Activated T-helper 1 cell treated with Interleukin-2 at 50 U/mL for 16 hours (primary cell): Measurements from ENCODE around the gene BCL2L1.

ENCODE experiments used
- DNase-seq: peaks from one replicate; pipeline ENCODE4 v3.0.0-alpha.2; 2020; ENCODE audit warnings: low read depth

Gene BCL2L1

GRCh38 chr20:31691646-31692275 is 30.9 kb downstream of the BCL2L1 start:
- DNase-seq = no peak

- no peak for DNase-seq
These were observed 32.5 kb downstream of the BCL2L1 start for GRCh38 chr20:31690124-31690666.

DNA sequence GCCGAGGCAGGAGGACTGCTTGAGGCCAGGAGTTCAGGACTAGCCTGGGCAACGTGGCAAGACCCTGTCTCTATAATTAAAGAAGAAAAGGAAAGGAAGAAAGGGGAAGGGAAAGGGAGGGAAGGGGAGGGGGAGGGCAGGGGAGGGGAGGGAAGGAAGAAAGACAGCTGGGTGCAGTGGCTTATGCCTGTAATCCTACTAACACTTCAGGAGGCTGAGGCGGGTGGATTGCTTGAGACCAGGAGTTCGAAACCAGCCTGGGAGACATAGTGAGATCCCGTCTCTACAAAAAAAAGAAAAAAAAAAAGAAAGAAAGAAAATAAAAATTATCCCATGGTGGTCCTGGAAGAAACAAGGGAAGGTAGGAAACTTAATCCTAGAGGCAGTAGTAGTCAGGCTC is 33.5 kb downstream of the BCL2L1 start:
- no peak for DNase-seq

GRCh38 chr20:31687777-31688176 is 34.9 kb downstream of the BCL2L1 start:
- no peak for DNase-seq

- no peak for DNase-seq
These were observed 36.6 kb downstream of the BCL2L1 start for GRCh38 chr20:31685853-31686643.

DNA sequence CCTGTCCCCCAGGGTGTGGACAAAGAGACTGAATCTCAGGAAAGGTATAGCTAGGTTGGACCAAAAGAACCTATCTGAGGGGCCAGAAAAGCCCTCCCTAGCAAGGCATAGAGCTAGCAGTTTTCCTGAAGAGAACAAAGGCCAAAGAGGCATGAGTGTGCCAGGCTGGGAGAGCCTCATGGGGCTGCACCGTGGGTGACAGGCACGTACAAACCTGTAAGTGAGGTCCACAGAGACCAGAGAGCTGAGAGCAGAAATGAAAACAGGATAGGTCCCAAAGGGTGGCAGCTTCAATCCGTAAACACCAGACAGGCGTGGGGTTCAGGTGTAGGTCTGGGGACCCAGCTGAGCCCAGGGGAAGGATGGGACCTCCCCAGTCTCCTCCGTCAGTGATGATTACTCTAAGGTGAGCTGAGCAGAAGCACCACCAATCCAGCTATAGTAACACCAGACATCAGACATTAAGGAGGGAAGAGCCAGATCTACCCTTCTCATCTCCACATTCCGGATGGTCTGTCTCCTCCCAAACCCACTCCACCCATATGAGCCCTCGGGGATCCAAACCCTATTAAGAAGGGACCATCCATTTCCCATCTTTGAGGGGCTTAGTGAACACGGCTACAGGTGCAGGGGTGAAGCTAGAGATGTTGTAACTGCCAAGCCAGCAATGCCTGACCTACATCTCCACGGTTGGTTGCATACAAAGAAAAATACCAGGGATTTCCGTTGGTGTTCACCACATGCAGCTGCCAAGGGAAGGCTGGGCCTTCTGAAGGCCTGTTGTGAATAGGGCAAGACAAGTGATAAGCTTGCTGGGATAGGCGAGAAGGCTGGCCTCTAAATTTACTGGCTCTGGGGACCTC is 38.3 kb downstream of the BCL2L1 start:
- no peak for DNase-seq

DNA sequence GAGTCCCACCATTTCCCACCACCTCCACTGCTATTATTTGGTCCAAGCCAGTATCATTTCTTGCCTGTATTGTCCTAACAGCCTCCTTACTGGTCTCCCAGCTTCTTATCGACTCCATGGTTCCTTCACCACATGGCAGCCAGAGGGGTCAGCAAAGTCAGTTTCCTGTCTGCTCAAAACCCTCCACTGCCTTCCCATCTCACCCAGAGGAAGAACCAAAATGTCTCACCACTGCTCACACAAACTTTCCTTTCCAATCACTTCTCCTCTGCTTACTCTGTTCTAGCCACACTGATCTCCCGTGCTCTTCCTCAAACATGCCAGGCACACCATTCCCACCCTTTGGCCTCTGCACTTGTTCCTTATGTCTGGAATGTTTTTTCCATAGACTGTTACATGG is 39.7 kb downstream of the BCL2L1 start:
- no peak for DNase-seq

DNA sequence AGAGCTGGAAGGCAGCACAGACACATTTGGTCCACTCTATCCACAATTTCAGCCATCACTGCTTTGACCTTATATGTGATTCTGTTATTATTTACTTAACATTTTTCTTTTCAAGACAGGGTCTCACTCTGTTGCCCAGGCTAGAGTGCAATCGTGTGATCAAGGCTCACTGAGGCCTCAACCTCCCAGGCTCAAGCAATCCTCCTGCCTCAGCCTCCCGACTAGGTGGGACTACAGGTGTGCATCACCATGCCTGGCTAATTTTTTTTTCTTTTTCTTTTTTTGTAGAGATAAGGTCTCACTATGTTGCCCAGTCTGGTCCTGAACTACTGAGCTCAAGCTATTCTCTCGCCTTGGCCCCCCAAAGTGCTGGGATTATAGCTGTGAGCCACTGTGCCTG is 40.3 kb downstream of the BCL2L1 start:
- DNase-seq = no peak

DNA sequence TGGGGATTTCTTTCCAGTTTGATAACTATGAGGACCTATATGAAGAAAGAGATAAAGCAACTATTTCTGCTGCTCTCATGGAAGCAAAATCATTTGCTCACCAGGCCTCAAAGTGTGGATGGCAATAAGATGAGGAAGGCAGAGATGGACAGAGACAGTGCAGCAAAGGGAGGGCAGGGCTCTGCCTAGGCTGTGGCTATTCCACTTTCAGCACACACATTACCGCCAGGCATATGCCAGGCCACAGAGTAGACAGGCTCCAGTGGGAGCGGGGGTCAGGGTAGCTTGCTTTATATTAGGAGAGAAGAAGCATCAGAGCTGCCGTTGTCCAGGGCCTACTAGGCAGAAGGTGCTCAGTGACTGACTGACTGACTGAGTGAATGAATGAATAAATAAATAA is 40.9 kb downstream of the BCL2L1 start:
- no peak for DNase-seq

DNA sequence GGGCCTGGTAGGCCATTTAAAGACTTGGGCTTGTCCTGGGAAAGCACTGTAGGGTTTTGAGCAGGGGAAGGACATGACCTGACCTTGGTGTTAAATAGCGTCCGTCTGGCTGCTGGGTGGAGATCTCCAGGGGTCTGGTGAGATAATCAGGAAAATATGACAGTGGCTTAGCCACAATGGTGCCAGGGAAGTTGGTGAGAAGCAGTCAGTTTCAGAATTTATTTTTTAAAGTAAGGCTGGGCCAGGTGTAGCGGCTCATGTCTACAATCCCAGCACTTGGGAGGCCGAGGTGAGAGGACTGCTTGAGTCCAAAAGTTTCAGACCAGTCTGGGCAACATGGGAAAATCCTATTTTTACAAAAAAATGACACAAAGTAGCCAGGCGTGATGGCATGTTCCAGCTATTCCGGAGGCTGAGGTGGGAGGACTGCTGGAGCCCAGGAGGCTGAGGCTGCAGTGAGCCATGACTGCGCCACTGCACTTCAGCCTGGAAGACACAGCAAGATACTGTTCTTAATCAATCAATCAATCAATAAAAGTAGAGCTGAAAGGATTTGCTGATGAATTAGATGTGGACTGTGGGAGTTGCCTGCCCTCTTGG is 41.4 kb downstream of the BCL2L1 start:
- DNase-seq = no peak

GRCh38 chr20:31680286-31681127 is 42.2 kb downstream of the BCL2L1 start:
- DNase-seq = no peak

DNA sequence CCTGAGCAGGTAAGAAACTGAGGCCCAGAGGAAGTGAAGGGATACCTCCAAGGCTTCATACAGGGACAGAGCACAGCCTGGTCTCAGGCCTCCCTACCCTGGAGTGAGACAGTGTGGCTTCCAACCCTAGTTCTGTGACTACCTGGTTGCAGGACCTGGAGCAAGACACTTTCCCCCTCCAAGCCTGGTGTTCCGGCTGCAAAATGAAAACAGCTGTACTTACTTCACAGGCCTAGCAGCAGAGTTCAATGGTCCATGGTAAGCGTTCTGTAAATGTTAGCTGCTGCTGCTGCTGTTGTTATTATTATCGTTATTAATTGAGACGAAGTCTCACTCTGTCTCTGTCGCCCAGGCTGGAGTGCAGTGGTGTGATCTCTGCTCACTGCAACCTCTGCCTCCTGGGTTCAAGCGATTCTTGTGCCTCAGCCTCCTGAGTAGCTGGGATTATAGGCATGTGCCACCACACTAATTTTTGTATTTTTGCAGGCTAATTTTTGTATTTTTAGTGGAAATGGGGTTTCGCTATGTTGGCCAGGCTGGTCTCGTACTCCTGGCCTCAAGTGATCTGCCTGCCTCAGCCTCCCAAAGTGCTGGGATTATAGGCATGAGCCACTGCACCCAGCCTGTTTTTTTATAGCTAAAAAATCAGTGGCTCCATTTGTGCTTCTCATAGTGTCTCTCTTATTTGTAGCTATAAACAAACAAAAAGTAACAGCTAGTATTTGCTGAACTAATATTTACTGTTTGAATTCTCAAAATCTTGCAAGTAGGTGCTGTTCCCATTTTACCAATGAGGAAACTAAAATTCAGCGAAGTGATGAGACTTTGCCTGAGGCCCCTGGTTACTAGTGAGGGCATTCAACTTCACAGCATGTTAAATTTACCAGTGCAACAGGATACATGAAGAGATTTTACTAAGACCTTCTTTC is 43.0 kb downstream of the BCL2L1 start:
- no peak for DNase-seq

- no peak for DNase-seq
These were observed 44.0 kb downstream of the BCL2L1 start for GRCh38 chr20:31678389-31679356.

GRCh38 chr20:31677553-31678260 is 45.0 kb downstream of the BCL2L1 start:
- no peak for DNase-seq

- no peak for DNase-seq
These were observed 46.1 kb downstream of the BCL2L1 start for GRCh38 chr20:31676609-31676989.

DNA sequence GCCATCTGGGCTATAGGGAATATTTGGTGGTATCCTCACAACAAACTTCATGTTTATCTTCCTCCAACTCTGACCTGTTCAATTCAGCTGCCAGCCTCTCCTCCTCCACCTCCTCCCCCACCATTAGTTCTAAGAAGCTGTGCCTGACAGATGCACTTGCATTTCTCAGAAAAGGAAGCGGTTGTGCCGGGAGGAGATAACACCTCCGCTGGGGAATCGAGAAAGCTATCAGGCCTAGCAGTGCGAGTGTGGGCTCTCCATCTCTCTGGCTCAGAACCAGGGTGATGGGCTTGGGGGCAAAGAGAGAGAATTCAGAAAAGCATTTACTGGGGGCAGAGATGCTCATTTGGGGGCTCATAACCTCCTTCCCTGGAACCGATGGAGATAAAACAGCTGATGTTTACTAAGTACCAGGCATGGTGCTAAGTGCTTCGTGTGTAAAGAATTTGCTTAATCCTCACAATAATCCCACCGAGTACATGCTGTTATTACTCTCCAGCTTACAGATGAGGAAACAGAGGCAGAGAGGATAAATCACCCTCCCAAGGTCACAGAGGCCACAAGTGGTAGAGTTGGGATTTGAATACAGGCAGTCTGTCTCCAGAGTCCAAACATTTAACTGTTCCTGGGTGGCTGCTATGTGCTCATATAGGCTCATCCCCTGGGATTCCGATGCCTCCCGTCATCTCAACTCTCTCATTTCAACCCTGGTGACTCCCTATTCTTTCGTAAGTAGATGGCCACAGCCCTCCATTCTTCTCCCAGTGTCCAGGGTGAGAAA is 46.6 kb downstream of the BCL2L1 start:
- peak; percentile 59 for DNase-seq
